Putamen (tissue), 1 donor: ENCODE data around the gene CIDEA.

Source experiments
- DNase-seq: peaks from one replicate; pipeline ENCODE4 v3.0.0-alpha.2; 2016; ENCODE audit warnings: low spot score

CIDEA gene

GRCh38 chr18:12318857-12319256 lies 64.7 kb downstream of the CIDEA start:
- no peak for DNase-seq

GRCh38 chr18:12321333-12321732 lies 67.2 kb downstream of the CIDEA start:
- DNase-seq: no peak

- no peak for DNase-seq
Observed at GRCh38 chr18:12324991-12325725, 71.0 kb downstream of the CIDEA start.

GRCh38 chr18:12325726-12326245 lies 71.6 kb downstream of the CIDEA start:
- DNase-seq: no peak

DNA sequence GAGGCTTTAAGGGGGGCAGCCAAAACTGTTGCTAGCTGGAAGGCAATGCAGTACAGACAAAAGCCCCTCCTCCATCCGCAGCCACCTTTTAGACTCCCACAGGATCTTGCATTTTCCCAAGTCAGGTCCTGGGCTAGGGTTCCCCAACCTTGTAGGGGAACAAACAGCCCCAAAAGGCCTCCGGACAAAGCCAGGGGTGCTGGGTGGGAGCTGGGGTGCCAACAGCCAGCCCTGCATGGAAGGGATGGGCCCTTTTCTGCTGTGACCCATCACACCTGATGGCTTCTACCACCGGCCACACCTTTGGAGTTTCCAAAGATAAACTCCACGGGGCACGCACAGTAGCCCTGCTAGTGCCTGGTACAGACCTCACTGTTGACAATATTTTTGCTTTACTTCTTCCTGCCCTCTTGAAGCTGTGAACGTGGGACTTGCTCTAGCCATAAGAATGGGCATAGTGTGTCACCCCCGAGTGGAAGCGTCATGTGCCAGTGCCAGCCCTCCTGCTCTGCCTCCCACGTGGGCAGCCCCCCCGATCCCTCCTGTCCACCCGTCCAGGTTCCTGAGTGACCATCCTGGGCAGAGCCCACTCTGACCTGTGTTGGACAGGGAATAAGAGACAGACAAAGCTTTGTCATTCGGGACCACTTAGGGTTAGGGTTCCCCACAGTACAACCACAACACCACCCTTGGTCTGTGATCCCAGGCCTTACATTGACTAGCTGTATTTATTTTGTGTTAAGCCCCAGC lies 72.7 kb downstream of the CIDEA start:
- DNase-seq: no peak
